Keratinocyte (primary cell): Measurements from ENCODE around the gene RERE.

Source experiments
- EZH2 ChIP-seq: IDR thresholded peaks from one replicate; pipeline ENCODE4 v1.6.1; 2012; ENCODE audit warnings: inconsistent platforms, mild to moderate bottlenecking, low read length, moderate library complexity
- TF ChIP-seq, protein P1 (sequence below), 3 experiments: IDR thresholded peaks in 1 of 3; conservative IDR thresholded peaks in 1 of 3; optimal IDR thresholded peaks in 1 of 3; 2 replicates in 2 of 3; 3 replicates in 1 of 3; pipeline versions ENCODE3 to v1.5.1; 2011; ENCODE audit warnings: low read length in 3 of 3, mild to moderate bottlenecking in 3 of 3, moderate library complexity in 2 of 3, control low read depth in 1 of 3, inconsistent platforms in 1 of 3; ENCODE audit not compliant: insufficient read depth in 2 of 3; ENCODE audit errors: extremely low read depth in 1 of 3

DNA sequence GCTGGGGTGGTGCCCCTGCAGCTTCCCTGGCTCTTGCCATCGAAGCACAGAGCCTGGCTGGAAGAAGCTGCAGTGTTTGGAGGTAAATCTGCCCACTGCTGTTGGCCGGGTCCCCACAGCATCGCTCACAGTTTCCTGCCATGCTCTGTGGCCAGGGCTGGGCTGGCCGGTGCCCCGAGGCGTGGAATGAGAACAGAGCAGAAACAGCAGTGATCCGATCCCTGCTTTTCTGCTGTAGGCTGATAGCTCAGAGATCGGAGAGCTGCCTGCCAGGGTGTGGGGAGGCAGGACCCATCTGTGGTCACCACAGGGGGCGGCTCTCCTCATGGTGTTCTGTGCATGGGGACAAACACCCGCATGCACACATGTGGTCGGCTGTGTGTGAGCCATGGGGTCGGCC lies 488.0 kb downstream of the RERE start:
- TF ChIP-seq, protein P1, sequence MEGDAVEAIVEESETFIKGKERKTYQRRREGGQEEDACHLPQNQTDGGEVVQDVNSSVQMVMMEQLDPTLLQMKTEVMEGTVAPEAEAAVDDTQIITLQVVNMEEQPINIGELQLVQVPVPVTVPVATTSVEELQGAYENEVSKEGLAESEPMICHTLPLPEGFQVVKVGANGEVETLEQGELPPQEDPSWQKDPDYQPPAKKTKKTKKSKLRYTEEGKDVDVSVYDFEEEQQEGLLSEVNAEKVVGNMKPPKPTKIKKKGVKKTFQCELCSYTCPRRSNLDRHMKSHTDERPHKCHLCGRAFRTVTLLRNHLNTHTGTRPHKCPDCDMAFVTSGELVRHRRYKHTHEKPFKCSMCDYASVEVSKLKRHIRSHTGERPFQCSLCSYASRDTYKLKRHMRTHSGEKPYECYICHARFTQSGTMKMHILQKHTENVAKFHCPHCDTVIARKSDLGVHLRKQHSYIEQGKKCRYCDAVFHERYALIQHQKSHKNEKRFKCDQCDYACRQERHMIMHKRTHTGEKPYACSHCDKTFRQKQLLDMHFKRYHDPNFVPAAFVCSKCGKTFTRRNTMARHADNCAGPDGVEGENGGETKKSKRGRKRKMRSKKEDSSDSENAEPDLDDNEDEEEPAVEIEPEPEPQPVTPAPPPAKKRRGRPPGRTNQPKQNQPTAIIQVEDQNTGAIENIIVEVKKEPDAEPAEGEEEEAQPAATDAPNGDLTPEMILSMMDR (optimal IDR thresholded peaks at IDR 0.05 in 1 of 3, IDR thresholded peaks at IDR 0.05 in 1 of 3, conservative IDR thresholded peaks at IDR 0.05 in 1 of 3; ENCODE audit: extremely low read depth in 1 of 3, insufficient read depth in 2 of 3, low read length in 3 of 3): no peak
- TF ChIP-seq EZH2: no peak
